Fibroblast of villous mesenchyme (primary cell): ENCODE data around the gene GALNT14. TPM values are rescaled to one million over a fixed set of nuclear protein-coding genes. Genes with fewer than 3 reads are reported as not detected.

Experiments used
- DNase-seq: peaks from one replicate; pipeline ENCODE4 v3.0.0-alpha.2; 2010; ENCODE audit warnings: low read depth
- H3K4me3 ChIP-seq: 2 replicates; pipeline ENCODE4 v1.5.1; 2011; ENCODE audit warnings: low read depth, mild to moderate bottlenecking, low read length
- CTCF ChIP-seq: IDR thresholded peaks from 2 replicates; pipeline ENCODE4 v1.5.1; 2012; ENCODE audit warnings: low read depth, mild to moderate bottlenecking, low read length; ENCODE audit not compliant: insufficient read depth
- total RNA-seq: library from RNA; depleted of rRNA; stranded (reverse); fragments of >200 nt; gene quantifications from 2 replicates; pipeline ENCODE4 v1.2.3, GENCODE V29; 2012

The GALNT14 gene
- total RNA-seq, 1 donor: under 0.01 TPM

DNA sequence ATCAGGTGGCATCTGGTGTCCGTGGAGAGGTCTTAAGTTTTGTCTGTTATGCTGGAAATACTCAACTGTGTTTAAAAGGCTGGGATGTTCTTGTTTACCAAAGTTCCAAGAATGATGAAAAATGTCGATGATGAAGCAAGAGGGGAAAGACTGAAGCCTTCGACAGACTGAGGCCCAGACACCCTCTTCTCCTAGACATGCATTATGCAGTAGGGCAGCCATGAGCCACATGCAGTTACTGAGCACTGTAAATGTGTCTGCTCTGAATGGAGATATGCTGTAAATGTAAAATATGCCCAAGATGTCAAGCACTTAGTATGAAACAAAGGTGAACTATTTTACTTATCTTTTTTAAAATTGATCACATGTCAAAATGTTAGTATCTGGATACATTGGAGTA, 163.1 kb downstream of the GALNT14 start:
- TF ChIP-seq CTCF: no peak
- no peak overlapping the region for H3K4me3 ChIP-seq
- DNase-seq: no peak

DNA sequence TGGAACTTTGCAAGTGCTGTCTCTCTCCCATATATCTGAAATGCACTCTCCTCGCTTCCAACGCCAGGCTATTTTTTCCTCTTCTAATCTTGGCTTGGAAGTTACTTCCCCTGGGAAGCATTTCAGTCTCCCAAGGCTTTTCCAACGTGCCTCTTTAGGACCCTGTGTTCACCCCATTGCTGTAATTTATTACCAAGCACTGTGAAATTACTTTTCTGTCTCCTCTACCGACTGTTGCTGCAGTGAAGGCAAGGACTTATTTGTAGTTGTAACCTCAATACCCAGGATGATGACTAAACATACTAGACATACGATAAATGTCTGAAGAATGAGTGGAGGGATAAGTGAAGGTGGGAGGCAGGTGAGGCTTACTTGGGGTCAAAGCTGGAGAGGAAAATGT, 163.7 kb downstream of the GALNT14 start:
- no peak overlapping the region for H3K4me3 ChIP-seq
- no peak for TF ChIP-seq CTCF
- DNase-seq: no peak

DNA sequence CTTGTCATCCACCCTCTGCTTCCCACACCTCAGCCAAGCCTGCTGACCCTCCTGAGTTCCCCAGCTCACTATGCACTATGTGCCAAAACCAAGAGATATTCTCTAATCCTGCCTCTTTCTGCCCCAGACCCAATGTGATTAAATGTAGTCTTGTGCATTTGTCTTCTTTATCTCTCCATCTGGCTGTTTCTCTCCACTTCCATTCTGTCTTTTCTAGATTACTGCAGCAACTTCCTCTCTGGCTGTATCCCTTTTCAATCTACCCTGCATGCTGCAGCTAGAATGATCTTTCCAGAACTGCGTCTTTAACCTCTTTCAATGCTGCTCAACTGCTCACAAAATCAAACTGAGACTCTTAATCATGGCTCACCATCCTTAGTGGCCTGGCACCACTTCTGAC, 164.1 kb downstream of the GALNT14 start:
- TF ChIP-seq CTCF: no peak
- H3K4me3 ChIP-seq: no peak overlapping the region
- DNase-seq: no peak

DNA sequence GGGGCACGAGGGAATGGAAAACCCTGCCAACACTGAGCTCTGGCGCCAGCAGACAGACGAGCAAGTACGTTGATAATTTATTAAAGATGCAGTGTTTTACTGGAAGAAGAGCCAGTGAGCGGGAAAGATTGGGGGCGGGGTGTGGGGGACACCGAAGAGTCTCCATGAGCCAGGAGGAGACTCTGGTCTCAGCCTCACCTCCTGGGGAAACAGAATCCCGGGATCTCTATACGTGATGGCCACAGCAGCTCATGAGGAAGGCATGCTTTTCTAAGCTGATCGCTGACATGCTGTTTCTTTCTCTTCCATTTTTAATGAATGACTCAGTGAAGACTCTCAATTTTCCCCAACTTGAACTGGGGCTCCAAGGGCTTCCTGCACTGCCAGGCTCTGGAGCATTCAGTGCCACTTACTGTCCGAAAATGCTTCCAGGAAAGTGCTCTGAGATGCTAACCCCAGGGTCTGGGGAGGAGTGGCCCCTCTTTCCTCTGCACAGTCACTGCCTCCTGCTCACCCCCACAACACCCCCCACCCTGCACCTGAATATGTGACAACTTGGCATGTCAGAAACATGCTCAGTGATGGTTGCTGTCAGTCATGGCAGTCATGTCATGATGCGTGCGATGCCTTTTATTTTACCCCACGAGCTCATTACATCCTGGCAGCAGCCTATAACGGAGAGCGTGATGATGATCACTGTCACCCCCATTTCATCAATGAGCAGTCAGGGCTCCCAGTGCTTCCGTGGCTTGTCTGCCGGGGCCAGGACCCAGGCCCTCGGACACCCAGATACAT, 166.8 kb downstream of the GALNT14 start:
- DNase-seq: no peak

GRCh38 chr2:30968660-30969397, 169.4 kb downstream of the GALNT14 start:
- no peak overlapping the region for H3K4me3 ChIP-seq
- no peak for TF ChIP-seq CTCF
- DNase-seq: no peak

More for the DNA sequence above, 166.8 kb downstream of the GALNT14 start:
- no peak overlapping the region for H3K4me3 ChIP-seq
- TF ChIP-seq CTCF: no peak

DNA sequence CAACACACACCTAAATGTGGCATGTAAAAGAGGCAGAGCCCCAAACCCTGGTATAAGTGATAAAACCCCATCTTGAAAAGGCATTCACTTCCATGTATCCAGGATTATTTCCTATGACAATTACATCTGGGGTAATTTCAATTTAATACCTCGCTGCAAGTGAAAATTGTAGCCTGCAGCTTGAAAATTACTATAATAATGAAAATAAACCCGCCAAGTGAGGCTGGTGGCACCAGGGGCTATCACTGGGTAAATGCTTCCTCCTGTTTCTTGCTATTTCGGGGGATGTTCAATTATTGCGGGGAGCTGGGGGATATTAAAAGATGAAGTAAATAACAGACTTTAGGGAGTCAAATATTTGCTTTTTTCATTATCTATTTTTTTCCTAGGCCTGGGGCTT, 171.5 kb downstream of the GALNT14 start:
- H3K4me3 ChIP-seq: no peak overlapping the region
- DNase-seq: no peak
- no peak for TF ChIP-seq CTCF
